Kidney epithelial cell (primary cell): ENCODE results near the gene C17orf78. TPM values are rescaled to one million over a fixed set of nuclear protein-coding genes. Genes with fewer than 3 reads are reported as not detected.
"Not testable (repeated sequence)": the region's sequence is repeated elsewhere in the genome, so short reads cannot be mapped to it uniquely, and the experiment has no call there.

Experiments
- DNase-seq: peaks from one replicate; pipeline ENCODE4 v3.0.0-alpha.2; 2010; ENCODE audit warnings: low read depth
- H3K27me3 ChIP-seq: 2 replicates; pipeline ENCODE4 v1.6.0; 2011; ENCODE audit warnings: low read length; ENCODE audit not compliant: control insufficient read depth, insufficient read depth
- H3K36me3 ChIP-seq: 2 replicates; pipeline ENCODE4 v1.5.1; 2011; ENCODE audit warnings: low read length; ENCODE audit not compliant: control insufficient read depth, insufficient read depth
- H3K4me3 ChIP-seq: 2 replicates; pipeline ENCODE4 v1.5.1; 2011; ENCODE audit warnings: low read depth, mild to moderate bottlenecking, control low read depth, low read length
- total RNA-seq: library from RNA; depleted of rRNA; stranded (reverse); fragments of >200 nt; gene quantifications from 2 replicates; pipeline ENCODE4 v1.2.3, GENCODE V29; 2015
- TF ChIP-seq, protein P1 (sequence below): IDR thresholded peaks from 2 replicates; pipeline ENCODE4 v1.5.1; 2011; ENCODE audit warnings: mild to moderate bottlenecking, moderate library complexity, low read length, control low read depth, inconsistent platforms; ENCODE audit not compliant: insufficient read depth, poor library complexity, severe bottlenecking

The C17orf78 gene
- total RNA-seq, 1 donor from 2014 or later: not detected

DNA sequence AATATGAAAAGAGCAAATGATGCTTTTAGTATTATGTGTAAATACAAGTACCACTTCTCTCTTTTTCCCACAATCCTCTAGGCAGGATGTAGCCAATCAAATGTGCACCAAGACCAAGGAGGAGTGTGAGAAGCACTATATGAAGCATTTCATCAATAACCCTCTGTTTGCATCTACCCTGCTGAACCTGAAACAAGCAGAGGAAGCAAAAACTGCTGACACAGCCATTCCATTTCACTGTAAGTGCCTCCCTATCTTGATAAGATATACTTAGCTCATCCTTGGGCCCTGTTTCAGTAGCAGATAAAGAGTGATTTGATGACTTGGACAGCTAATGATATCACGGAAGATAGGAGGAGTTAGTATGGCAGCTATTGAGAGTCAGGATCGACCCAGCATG is 64.6 kb downstream of the C17orf78 start:
- H3K27me3 ChIP-seq: no peaks in the 10 kb centered on the region
- no peak for DNase-seq
- H3K4me3 ChIP-seq: no peak overlapping the region
- TF ChIP-seq, protein P1, sequence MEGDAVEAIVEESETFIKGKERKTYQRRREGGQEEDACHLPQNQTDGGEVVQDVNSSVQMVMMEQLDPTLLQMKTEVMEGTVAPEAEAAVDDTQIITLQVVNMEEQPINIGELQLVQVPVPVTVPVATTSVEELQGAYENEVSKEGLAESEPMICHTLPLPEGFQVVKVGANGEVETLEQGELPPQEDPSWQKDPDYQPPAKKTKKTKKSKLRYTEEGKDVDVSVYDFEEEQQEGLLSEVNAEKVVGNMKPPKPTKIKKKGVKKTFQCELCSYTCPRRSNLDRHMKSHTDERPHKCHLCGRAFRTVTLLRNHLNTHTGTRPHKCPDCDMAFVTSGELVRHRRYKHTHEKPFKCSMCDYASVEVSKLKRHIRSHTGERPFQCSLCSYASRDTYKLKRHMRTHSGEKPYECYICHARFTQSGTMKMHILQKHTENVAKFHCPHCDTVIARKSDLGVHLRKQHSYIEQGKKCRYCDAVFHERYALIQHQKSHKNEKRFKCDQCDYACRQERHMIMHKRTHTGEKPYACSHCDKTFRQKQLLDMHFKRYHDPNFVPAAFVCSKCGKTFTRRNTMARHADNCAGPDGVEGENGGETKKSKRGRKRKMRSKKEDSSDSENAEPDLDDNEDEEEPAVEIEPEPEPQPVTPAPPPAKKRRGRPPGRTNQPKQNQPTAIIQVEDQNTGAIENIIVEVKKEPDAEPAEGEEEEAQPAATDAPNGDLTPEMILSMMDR: no peak
- no peaks in the 10 kb centered on the region for H3K36me3 ChIP-seq

DNA sequence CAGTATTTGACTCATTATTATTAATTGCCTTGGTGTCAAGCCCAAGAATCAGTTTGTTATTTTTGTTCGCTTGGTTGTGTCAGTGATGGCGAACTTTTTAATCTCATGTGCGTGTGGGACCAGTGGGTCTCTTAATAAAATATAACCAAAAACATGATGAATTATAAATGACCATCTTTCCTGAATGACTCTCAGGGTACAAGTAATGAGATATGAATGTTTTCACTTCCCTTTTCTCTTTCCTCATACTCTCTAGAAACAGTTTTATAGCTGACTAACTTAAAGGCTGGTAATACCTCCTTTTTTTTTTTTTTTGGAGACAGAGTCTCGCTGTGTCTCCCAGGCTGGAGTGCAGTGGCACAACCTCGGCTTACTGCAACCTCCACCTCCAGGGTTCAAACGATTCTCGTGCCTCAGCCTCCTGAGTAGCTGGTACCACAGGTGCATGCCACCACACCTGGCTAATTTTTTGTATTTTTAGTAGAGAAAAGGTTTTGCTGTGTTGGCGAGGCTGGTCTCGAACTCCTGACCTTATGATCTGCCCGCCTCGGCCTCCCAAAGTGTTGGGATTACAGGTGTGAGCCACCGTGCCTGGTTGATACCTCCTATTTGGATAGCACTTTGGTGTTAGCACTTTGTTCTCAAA is 65.7 kb downstream of the C17orf78 start:
- not testable (repeated sequence) for H3K27me3 ChIP-seq, H3K36me3 ChIP-seq, H3K4me3 ChIP-seq, DNase-seq

Other genes with a start within 250 kb of the C17orf78 start
- gene ACACA, start 30.9 kb downstream of the C17orf78 start, total RNA-seq: 40.7 and 54.2 TPM in 2 replicates
- gene TADA2A, start 30.9 kb downstream of the C17orf78 start, total RNA-seq: 14.5 and 25.1 TPM in 2 replicates
- 42.1 and 45.5 TPM in 2 replicates for gene DUSP14, start 113.9 kb downstream of the C17orf78 start, total RNA-seq
- gene SYNRG, start 233.4 kb downstream of the C17orf78 start, total RNA-seq: 21.1 and 25.1 TPM in 2 replicates